ENCODE data around the gene CA10. TPM values are rescaled to one million over a fixed set of nuclear protein-coding genes. Genes with fewer than 3 reads are reported as not detected.
A peak's percentile ranks its signal among the peaks of the same experiment; 100 is the strongest.

Gene CA10
- total RNA-seq, 1 experiment from 2014 or later, result not detected

GRCh38 chr17:51971121-51971520 lies 187.4 kb downstream of the CA10 start:
- Histone ChIP-seq H3K9me3 (replicated peaks) (no peaks in the 10 kb centered on the region), H3K27ac (no peak overlapping the region), H3K4me1 (no peaks in the 10 kb centered on the region), H3K4me3 (no peak overlapping the region), H3K36me3 (no peaks in the 10 kb centered on the region), H3K27me3 (no peaks in the 10 kb centered on the region)
- no peak for DNase-seq

GRCh38 chr17:51961689-51962088 lies 196.8 kb downstream of the CA10 start:
- Histone ChIP-seq H3K27me3 (no peaks in the 10 kb centered on the region), H3K4me3 (no peak overlapping the region), H3K36me3 (no peaks in the 10 kb centered on the region), H3K9me3 (replicated peaks) (no peaks in the 10 kb centered on the region), H3K4me1 (no peaks in the 10 kb centered on the region), H3K27ac (no peak overlapping the region)
- DNase-seq, result no peak

DNA sequence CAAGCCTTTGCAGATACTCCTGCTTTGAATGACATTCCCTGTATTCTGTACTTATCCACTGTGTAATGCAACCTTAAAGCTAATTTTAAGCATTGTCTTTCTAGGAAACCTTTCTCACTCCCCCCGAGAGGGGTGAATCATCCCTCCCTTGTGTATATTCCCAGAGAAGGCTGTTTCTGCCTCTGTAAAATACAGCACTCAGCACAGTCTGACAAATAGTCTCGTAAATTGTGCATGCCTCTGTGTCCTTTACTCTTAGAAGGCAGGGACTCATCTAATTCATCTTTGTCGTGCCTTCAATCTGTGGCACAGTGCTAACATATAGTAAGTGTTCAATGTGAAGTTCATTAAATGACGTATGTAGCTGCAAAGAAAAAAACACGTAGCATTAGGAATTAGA lies 200.7 kb downstream of the CA10 start:
- Histone ChIP-seq H3K27ac (no peak overlapping the region), H3K27me3 (no peaks in the 10 kb centered on the region), H3K9me3 (replicated peaks) (no peaks in the 10 kb centered on the region), H3K4me3 (no peak overlapping the region), H3K36me3 (no peaks in the 10 kb centered on the region), H3K4me1 (no peaks in the 10 kb centered on the region)
- DNase-seq, result no peak

- no peaks in the 10 kb centered on the region for H3K9me3 ChIP-seq (replicated peaks)
- H3K27me3 ChIP-seq, result no peaks in the 10 kb centered on the region
- no peak for DNase-seq
- no peak overlapping the region for H3K27ac ChIP-seq
- no peaks in the 10 kb centered on the region for H3K4me1 ChIP-seq
- no peak overlapping the region for H3K4me3 ChIP-seq
- H3K36me3 ChIP-seq, result no peaks in the 10 kb centered on the region
Measured at GRCh38 chr17:51955245-51955644, 203.3 kb downstream of the CA10 start.

DNA sequence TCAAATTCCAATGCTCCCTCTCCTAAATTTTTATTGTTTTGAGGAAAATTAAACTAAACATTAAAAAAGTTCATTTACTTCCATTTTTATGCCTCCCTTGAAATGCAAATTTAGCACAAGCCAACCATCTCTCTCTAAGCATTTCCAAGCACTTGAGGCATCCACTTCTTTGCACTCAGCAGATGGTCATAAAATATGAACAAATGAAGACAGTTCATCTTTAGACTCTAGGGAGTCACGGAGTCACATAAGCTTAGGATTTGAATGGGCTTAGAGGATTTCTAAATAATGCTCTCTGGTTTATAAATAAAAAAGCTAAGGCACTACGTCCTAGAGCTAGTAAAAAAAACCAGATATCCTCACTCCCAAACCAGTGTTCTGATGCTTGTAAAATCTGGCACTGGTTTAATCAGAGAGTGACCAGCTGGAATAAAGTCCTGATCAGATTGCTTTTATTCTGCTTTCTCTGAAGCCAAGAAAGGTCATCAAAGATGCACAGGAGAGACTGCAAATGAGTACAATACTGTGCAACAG lies 204.2 kb downstream of the CA10 start:
- Histone ChIP-seq H3K4me3 (no peak overlapping the region), H3K36me3 (no peaks in the 10 kb centered on the region), H3K9me3 (replicated peaks) (no peaks in the 10 kb centered on the region), H3K27ac (no peak overlapping the region), H3K4me1 (no peaks in the 10 kb centered on the region), H3K27me3 (no peaks in the 10 kb centered on the region)
- DNase-seq, result no peak

DNA sequence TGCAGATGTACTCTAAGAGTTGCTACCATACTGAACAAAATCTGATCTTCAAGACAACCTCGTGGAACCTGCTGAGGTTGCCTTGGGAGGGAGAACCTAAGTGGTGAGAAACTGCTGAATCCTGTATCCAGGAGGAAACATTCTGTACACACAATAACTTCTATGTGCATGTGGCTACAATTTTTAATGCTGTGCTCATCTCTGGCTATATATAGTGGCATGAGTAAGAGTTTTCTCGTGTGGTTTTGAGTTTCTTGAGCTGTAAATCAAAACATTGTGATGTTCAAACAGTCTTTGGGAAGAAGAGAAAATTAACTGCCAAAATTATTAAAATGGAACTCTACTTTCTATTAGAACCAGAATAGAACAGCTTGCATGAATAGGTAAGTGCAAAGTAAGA lies 206.8 kb downstream of the CA10 start:
- DNase-seq, result no peak
- H3K4me3 ChIP-seq, result no peak overlapping the region
- H3K9me3 ChIP-seq (replicated peaks), result no peaks in the 10 kb centered on the region
- H3K27me3 ChIP-seq, result no peaks in the 10 kb centered on the region
- no peak overlapping the region for H3K27ac ChIP-seq
- no peaks in the 10 kb centered on the region for H3K36me3 ChIP-seq
- no peaks in the 10 kb centered on the region for H3K4me1 ChIP-seq

- no peak overlapping the region for H3K4me3 ChIP-seq
- H3K4me1 ChIP-seq, result no peaks in the 10 kb centered on the region
- no peak overlapping the region for H3K27ac ChIP-seq
- no peaks in the 10 kb centered on the region for H3K36me3 ChIP-seq
- H3K27me3 ChIP-seq, result no peaks in the 10 kb centered on the region
- peak; percentile 4 to 9 for DNase-seq
- no peaks in the 10 kb centered on the region for H3K9me3 ChIP-seq (replicated peaks)
Measured at GRCh38 chr17:51948128-51948527, 210.4 kb downstream of the CA10 start.

- Histone ChIP-seq H3K27me3 (no peaks in the 10 kb centered on the region), H3K9me3 (replicated peaks) (no peaks in the 10 kb centered on the region), H3K4me3 (no peak overlapping the region), H3K4me1 (0 out of 2 replicates have a peak, but pooled peaks cover under 1% of the 10 kb centered on the region), H3K27ac (no peak overlapping the region), H3K36me3 (no peaks in the 10 kb centered on the region)
- no peak for DNase-seq
Measured at GRCh38 chr17:51947160-51947735, 211.3 kb downstream of the CA10 start.

- Histone ChIP-seq H3K4me1 (peaks cover 7% of the 10 kb centered on the region), H3K4me3 (no peak overlapping the region), H3K27ac (no peak overlapping the region), H3K36me3 (no peaks in the 10 kb centered on the region), H3K9me3 (replicated peaks) (no peaks in the 10 kb centered on the region), H3K27me3 (no peaks in the 10 kb centered on the region)
- DNase-seq, result no peak
Measured at GRCh38 chr17:51946311-51946710, 212.2 kb downstream of the CA10 start.

GRCh38 chr17:51941272-51941671 lies 217.2 kb downstream of the CA10 start:
- Histone ChIP-seq H3K36me3 (no peaks in the 10 kb centered on the region), H3K27ac (no peak overlapping the region), H3K27me3 (no peaks in the 10 kb centered on the region), H3K9me3 (replicated peaks) (no peaks in the 10 kb centered on the region), H3K4me1 (peaks cover 11% of the 10 kb centered on the region), H3K4me3 (no peak overlapping the region)
- no peak for DNase-seq

GRCh38 chr17:51937264-51937663 lies 221.2 kb downstream of the CA10 start:
- H3K9me3 ChIP-seq (replicated peaks), result no peaks in the 10 kb centered on the region
- no peak overlapping the region for H3K4me3 ChIP-seq
- peaks cover 18% of the 10 kb centered on the region for H3K4me1 ChIP-seq
- no peak for DNase-seq
- H3K27me3 ChIP-seq, result no peaks in the 10 kb centered on the region
- H3K36me3 ChIP-seq, result no peaks in the 10 kb centered on the region
- no peak overlapping the region for H3K27ac ChIP-seq

- no peaks in the 10 kb centered on the region for H3K36me3 ChIP-seq
- H3K27ac ChIP-seq, result no peak overlapping the region
- peaks cover 7% of the 10 kb centered on the region for H3K4me1 ChIP-seq
- no peaks in the 10 kb centered on the region for H3K27me3 ChIP-seq
- no peak overlapping the region for H3K4me3 ChIP-seq
- DNase-seq, result no peak
- no peaks in the 10 kb centered on the region for H3K9me3 ChIP-seq (replicated peaks)
Measured at GRCh38 chr17:51935477-51935876, 223.0 kb downstream of the CA10 start.

DNA sequence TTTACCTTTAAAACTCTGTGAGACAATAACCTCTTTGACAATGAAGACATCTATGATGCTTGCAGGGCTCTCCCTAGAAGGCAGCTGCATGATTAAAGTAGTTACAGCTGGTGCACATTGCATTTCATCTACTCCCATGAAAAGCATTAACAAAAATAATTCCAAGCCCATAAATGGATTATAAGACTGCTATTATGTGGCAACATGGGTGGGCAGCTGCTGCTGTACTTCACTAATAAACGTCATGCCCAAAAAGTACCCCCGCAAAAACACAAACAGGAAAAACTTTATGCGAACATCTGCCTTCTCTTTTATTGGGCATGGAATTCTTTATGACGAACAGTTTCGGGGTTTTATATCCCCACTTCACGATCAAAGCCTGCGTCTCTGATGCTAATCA lies 224.9 kb downstream of the CA10 start:
- peaks cover 7% of the 10 kb centered on the region for H3K4me1 ChIP-seq
- no peaks in the 10 kb centered on the region for H3K27me3 ChIP-seq
- no peaks in the 10 kb centered on the region for H3K36me3 ChIP-seq
- H3K27ac ChIP-seq, result peak overlapping the region; percentile 23; the same call in 1 of the 2 replicates
- no peak overlapping the region for H3K4me3 ChIP-seq
- H3K9me3 ChIP-seq (replicated peaks), result no peaks in the 10 kb centered on the region
- peak; percentile 10 to 53 for DNase-seq

- H3K4me1 ChIP-seq, result no peaks in the 10 kb centered on the region
- H3K9me3 ChIP-seq (replicated peaks), result no peaks in the 10 kb centered on the region
- DNase-seq, result no peak
- H3K27ac ChIP-seq, result no peak overlapping the region
- H3K36me3 ChIP-seq, result no peaks in the 10 kb centered on the region
- H3K27me3 ChIP-seq, result no peaks in the 10 kb centered on the region
- H3K4me3 ChIP-seq, result no peak overlapping the region
Measured at GRCh38 chr17:51926448-51926847, 232.1 kb downstream of the CA10 start.

DNA sequence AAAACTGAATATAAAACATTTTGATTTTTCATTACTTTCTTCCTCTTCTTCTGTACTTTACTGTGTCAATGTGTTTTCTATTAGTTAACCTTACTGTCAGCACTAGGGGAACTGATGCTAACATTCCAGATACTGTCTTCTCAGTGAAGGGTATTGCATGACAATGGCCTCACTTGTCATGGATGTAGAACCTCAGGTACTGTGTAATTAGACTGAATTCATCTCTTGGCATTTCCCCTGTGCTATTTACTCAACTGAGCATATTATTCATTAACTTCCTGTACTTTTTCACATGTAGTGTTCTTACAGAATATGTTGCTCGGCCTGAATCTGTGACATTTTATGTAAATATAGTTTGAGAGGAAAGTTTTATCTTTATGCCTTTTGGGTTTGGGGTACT lies 237.0 kb downstream of the CA10 start:
- Histone ChIP-seq H3K36me3 (no peaks in the 10 kb centered on the region), H3K4me1 (no peaks in the 10 kb centered on the region), H3K27ac (no peak overlapping the region), H3K4me3 (no peak overlapping the region), H3K9me3 (replicated peaks) (no peaks in the 10 kb centered on the region), H3K27me3 (no peaks in the 10 kb centered on the region)
- no peak for DNase-seq

GRCh38 chr17:51914577-51914976 lies 243.9 kb downstream of the CA10 start:
- DNase-seq, result no peak
- no peaks in the 10 kb centered on the region for H3K36me3 ChIP-seq
- no peak overlapping the region for H3K4me3 ChIP-seq
- H3K9me3 ChIP-seq (replicated peaks), result no peaks in the 10 kb centered on the region
- H3K27me3 ChIP-seq, result no peaks in the 10 kb centered on the region
- no peak overlapping the region for H3K27ac ChIP-seq
- H3K4me1 ChIP-seq, result no peaks in the 10 kb centered on the region

Data from SJCRH30 (cell line).